Vagina (tissue), 2 donors: Measurements from ENCODE around the gene NFAM1.

Experiments used
- POLR2AphosphoS5 ChIP-seq, 2 donors: sonication (generic); formaldehyde crosslinking; IDR thresholded peaks; one replicate each; pipeline ENCODE4 v1.9.0; 2017; ENCODE audit warnings: antibody characterized with exemption in 2 of 2, mild to moderate bottlenecking in 2 of 2, low read depth in 1 of 2; ENCODE audit not compliant: insufficient read depth in 1 of 2
- TF ChIP-seq, protein P1 (sequence below), 3 experiments: fragments of 450-650 bp in 2 of 3; fragments of 200-600 bp in 1 of 3; sonication (generic) in 1 of 3; IDR thresholded peaks; one replicate each; pipeline ENCODE4 v1.5.1; 2017 to 2019; ENCODE audit warnings: antibody characterized with exemption in 3 of 3, mild to moderate bottlenecking in 2 of 3, moderate library complexity in 2 of 3

DNA sequence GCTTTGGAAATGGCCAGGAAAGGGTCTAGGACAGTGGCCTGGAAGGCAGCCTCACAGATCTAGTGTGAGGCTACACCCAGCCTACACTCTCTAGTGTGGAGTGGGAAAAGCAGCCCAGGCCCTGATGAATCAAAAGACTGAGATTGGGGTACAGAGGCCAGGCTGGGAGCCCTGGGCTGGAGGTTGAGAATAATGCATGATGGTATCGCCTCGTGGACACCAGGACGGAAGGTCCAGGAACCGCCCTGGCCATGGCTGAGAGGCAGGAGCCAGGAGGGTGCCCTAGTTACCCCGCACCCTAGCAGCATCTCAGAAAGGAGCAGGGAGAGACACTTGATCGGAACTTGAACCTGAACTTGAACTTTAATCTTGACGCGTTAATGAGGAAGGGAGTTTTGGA, 40.5 kb upstream of the NFAM1 start:
- TF ChIP-seq, protein P1, sequence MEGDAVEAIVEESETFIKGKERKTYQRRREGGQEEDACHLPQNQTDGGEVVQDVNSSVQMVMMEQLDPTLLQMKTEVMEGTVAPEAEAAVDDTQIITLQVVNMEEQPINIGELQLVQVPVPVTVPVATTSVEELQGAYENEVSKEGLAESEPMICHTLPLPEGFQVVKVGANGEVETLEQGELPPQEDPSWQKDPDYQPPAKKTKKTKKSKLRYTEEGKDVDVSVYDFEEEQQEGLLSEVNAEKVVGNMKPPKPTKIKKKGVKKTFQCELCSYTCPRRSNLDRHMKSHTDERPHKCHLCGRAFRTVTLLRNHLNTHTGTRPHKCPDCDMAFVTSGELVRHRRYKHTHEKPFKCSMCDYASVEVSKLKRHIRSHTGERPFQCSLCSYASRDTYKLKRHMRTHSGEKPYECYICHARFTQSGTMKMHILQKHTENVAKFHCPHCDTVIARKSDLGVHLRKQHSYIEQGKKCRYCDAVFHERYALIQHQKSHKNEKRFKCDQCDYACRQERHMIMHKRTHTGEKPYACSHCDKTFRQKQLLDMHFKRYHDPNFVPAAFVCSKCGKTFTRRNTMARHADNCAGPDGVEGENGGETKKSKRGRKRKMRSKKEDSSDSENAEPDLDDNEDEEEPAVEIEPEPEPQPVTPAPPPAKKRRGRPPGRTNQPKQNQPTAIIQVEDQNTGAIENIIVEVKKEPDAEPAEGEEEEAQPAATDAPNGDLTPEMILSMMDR (IDR thresholded peaks at IDR 0.05) = no peak
- TF ChIP-seq POLR2AphosphoS5 (IDR thresholded peaks at IDR 0.05; ENCODE audit: insufficient read depth in 1 of 2, low read depth in 1 of 2) = no peak
